Measurements from ENCODE around the gene ELF5.

- TF ChIP-seq CTCF (IDR thresholded peaks at IDR 0.05) = no peak
- TF ChIP-seq POLR2A (IDR thresholded peaks at IDR 0.05) = no peak
Measured at GRCh38 chr11:34457607-34458006, 56.0 kb downstream of the ELF5 start.

Data from right lobe of liver (tissue), 4 donors.